PC-3 (cell line): ENCODE results near the gene MAP3K8.

Source experiments
- CTCF ChIP-seq: fragments of 300-600 bp; sonication (generic); conservative IDR thresholded peaks from 2 replicates; pipeline ENCODE4 v1.5.1; 2017; ENCODE audit warnings: antibody characterized with exemption, low read depth, mild to moderate bottlenecking, low read length
- EZH2 ChIP-seq: fragments of 300-600 bp; sonication (generic); IDR thresholded peaks from one replicate; pipeline ENCODE4 v1.6.1; 2017; ENCODE audit warnings: antibody characterized with exemption, mild to moderate bottlenecking, low read length; ENCODE audit not compliant: unreplicated experiment

- TF ChIP-seq CTCF (no peak), EZH2 (no peak)
Observed at GRCh38 chr10:30432622-30433305, 1.2 kb upstream of the MAP3K8 start.
